GM23248 (cell line): ENCODE results near the gene VKORC1. TPM values are rescaled to one million over a fixed set of nuclear protein-coding genes. Genes with fewer than 3 reads are reported as not detected.
"Not testable (repeated sequence)": the region's sequence is repeated elsewhere in the genome, so short reads cannot be mapped to it uniquely, and the experiment has no call there.

Experiments
- DNase-seq: peaks from one replicate; pipeline ENCODE4 v3.0.0-alpha.2; 2015
- H2AFZ ChIP-seq: fragments of 200-600 bp; sonication (generic); 2 replicates; pipeline ENCODE4 v1.6.1; 2016; ENCODE audit warnings: antibody characterized with exemption
- H3F3A ChIP-seq: fragments of 200-600 bp; sonication (generic); 2 replicates; pipeline ENCODE4 v1.6.1; 2016; ENCODE audit warnings: mild to moderate bottlenecking, antibody characterized with exemption, mixed run types; ENCODE audit not compliant: insufficient read depth
- H3K27ac ChIP-seq: fragments of 200-600 bp; sonication (generic); 2 replicates; pipeline ENCODE4 v1.5.1; 2016; ENCODE audit warnings: mild to moderate bottlenecking
- H3K27me3 ChIP-seq: fragments of 200-600 bp; sonication (generic); replicated peaks from 2 replicates; pipeline ENCODE4 v1.6.1; 2016; ENCODE audit warnings: mild to moderate bottlenecking; ENCODE audit not compliant: insufficient read depth
- H3K36me3 ChIP-seq: fragments of 200-600 bp; sonication (generic); 2 replicates; pipeline ENCODE4 v1.6.1; 2016; ENCODE audit warnings: low read depth, mild to moderate bottlenecking
- H3K4me1 ChIP-seq: fragments of 200-600 bp; sonication (generic); 2 replicates; pipeline ENCODE4 v1.6.1; 2016; ENCODE audit warnings: mild to moderate bottlenecking; ENCODE audit not compliant: insufficient read depth
- H3K4me2 ChIP-seq: fragments of 200-600 bp; sonication (generic); one replicate; pipeline ENCODE4 v1.6.1; 2016; ENCODE audit warnings: mild to moderate bottlenecking; ENCODE audit not compliant: unreplicated experiment
- H3K4me3 ChIP-seq: fragments of 200-600 bp; sonication (generic); 2 replicates; pipeline ENCODE4 v1.5.1; 2016; ENCODE audit warnings: mild to moderate bottlenecking
- H3K79me2 ChIP-seq: fragments of 200-600 bp; sonication (generic); 2 replicates; pipeline ENCODE4 v1.6.1; 2016; ENCODE audit warnings: mild to moderate bottlenecking; ENCODE audit not compliant: insufficient read depth
- H3K9ac ChIP-seq: fragments of 200-600 bp; sonication (generic); 2 replicates; pipeline ENCODE4 v1.6.1; 2016; ENCODE audit warnings: mild to moderate bottlenecking
- H3K9me2 ChIP-seq: fragments of 200-600 bp; sonication (generic); 2 replicates; pipeline ENCODE4 v1.6.1; 2016; ENCODE audit warnings: mixed run types, mild to moderate bottlenecking, moderate library complexity; ENCODE audit not compliant: insufficient read depth
- H3K9me3 ChIP-seq: fragments of 200-600 bp; sonication (generic); one replicate; pipeline ENCODE4 v1.6.1; 2017; ENCODE audit warnings: low read depth
- H4K20me1 ChIP-seq: fragments of 200-600 bp; sonication (generic); 2 replicates; pipeline ENCODE4 v1.6.0; 2016; ENCODE audit not compliant: insufficient read depth
- EZH2 ChIP-seq: fragments of 200-600 bp; sonication (generic); IDR thresholded peaks from 2 replicates; pipeline ENCODE4 v1.6.1; 2018; ENCODE audit warnings: antibody characterized with exemption, mild to moderate bottlenecking; ENCODE audit not compliant: insufficient read depth, poor library complexity, severe bottlenecking
- EZH2phosphoT487 ChIP-seq: fragments of 200-600 bp; sonication (generic); IDR thresholded peaks from 2 replicates; pipeline ENCODE4 v1.6.1; 2018; ENCODE audit warnings: antibody characterized with exemption, moderate library complexity, mild to moderate bottlenecking, low read depth; ENCODE audit not compliant: insufficient read depth
- WGBS, 2 experiments: methylation state at CpG; one replicate each; pipeline ENCODE4 v1.1.6; 2015 to 2017; ENCODE audit warnings: low lambda C conversion rate in 2 of 2, low coverage in 1 of 2; ENCODE audit errors: missing lambda C conversion rate in 2 of 2; 5-methylcytosine and 5-hydroxymethylcytosine counted together
- in situ Hi-C: fragments of 300-500 bp; cut with MboI; formaldehyde crosslinking; loops from 2 replicates; pipeline ENCODE4 v1.15.0; 2020
- polyA plus RNA-seq: library from polyadenylated mRNA; unstranded; fragments of >200 nt; fragmentation: Nextera tagmentation; extraction: Ambion mirVana; gene quantifications from 2 replicates; pipeline ENCODE4 v1.2.1, GENCODE V29; 2016
- total RNA-seq: library from RNA; depleted of rRNA; stranded (reverse); fragments of >200 nt; shearing (Covaris generic); gene quantifications from 2 replicates; pipeline ENCODE4 v1.2.3, GENCODE V29; 2014

Gene VKORC1
- total and polyA plus RNA-seq, 2 experiments from 2014 or later, result 480 to 535 TPM

- peak overlapping the region; percentile 62 for H3K9ac ChIP-seq
- peaks cover 15% of the 10 kb centered on the region for H3K4me1 ChIP-seq
- no peak for TF ChIP-seq EZH2
- TF ChIP-seq EZH2phosphoT487, result no peak
- no peaks in the 10 kb centered on the region for H3K79me2 ChIP-seq
- peak overlapping the region; percentile 86 for H2AFZ ChIP-seq
- peak overlapping the region; percentile 83 for H3K27ac ChIP-seq
- DNase-seq, result peak; percentile 82
- H3K4me2 ChIP-seq, result peak overlapping the region; percentile 87
- no peaks in the 10 kb centered on the region for H3K9me3 ChIP-seq
- no peaks in the 10 kb centered on the region for H3K9me2 ChIP-seq
- H4K20me1 ChIP-seq, result no peaks in the 10 kb centered on the region
- 8 to 10% methylated on average over 10 of the region's 10 CpGs for WGBS, 2 experiments
- in situ Hi-C loops, result no loop called here
- H3K36me3 ChIP-seq, result no peaks in the 10 kb centered on the region
- 0 out of 2 replicates have a peak, but pooled peaks cover 9% of the 10 kb centered on the region for H3F3A ChIP-seq
- H3K4me3 ChIP-seq, result peak overlapping the region; percentile 75
- peaks cover 7% of the 10 kb centered on the region; the same call in 1 of the 2 replicates for H3K27me3 ChIP-seq
Measured at GRCh38 chr16:31141489-31142108, 47.0 kb upstream of the VKORC1 start.

GRCh38 chr16:31141071-31141469, 46.5 kb upstream of the VKORC1 start:
- H3K9me2 ChIP-seq, H2AFZ ChIP-seq, H3K9ac ChIP-seq, in situ Hi-C loops, H3K79me2 ChIP-seq, DNase-seq, H4K20me1 ChIP-seq, H3K4me3 ChIP-seq, H3F3A ChIP-seq, H3K9me3 ChIP-seq, H3K36me3 ChIP-seq, H3K27me3 ChIP-seq: not testable (repeated sequence)
- WGBS, 2 experiments, result 87 to 88% methylated on average over 9 of the region's 9 CpGs
- Histone ChIP-seq H3K4me1 (peaks cover 15% of the 10 kb centered on the region), H3K4me2 (peak overlapping the region; percentile 87), H3K27ac (peak overlapping the region; percentile 83)

- TF ChIP-seq EZH2 (no peak), EZH2phosphoT487 (no peak)
- Histone ChIP-seq H3K9me3 (no peaks in the 10 kb centered on the region), H3K4me2 (no peak overlapping the region), H3K4me1 (peaks cover 15% of the 10 kb centered on the region), H3K27me3 (no peaks in the 10 kb centered on the region), H3F3A (0 out of 2 replicates have a peak, but pooled peaks cover 9% of the 10 kb centered on the region), H3K9ac (no peak overlapping the region), H3K27ac (no peak overlapping the region), H3K9me2 (no peaks in the 10 kb centered on the region), H2AFZ (peak overlapping the region; percentile 56; the same call in 1 of the 2 replicates), H3K79me2 (no peaks in the 10 kb centered on the region), H3K36me3 (no peaks in the 10 kb centered on the region), H4K20me1 (no peaks in the 10 kb centered on the region), H3K4me3 (no peak overlapping the region)
- peak; percentile 60 for DNase-seq
- in situ Hi-C loops, result no loop called here
- WGBS, 2 experiments, result 56 to 60% methylated on average over 20 to 23 of the region's 27 CpGs
Measured at GRCh38 chr16:31138621-31139578, 44.3 kb upstream of the VKORC1 start.

- H4K20me1 ChIP-seq, H3K9ac ChIP-seq, H3K4me2 ChIP-seq, H3K27ac ChIP-seq, H3K79me2 ChIP-seq, H3K9me3 ChIP-seq, H3K4me3 ChIP-seq, in situ Hi-C loops, H3K27me3 ChIP-seq, H3K36me3 ChIP-seq, H2AFZ ChIP-seq, DNase-seq, H3K9me2 ChIP-seq, H3F3A ChIP-seq: not testable (repeated sequence)
- 87 to 88% methylated on average over 20 of the region's 20 CpGs for WGBS, 2 experiments
- peaks cover 15% of the 10 kb centered on the region for H3K4me1 ChIP-seq
Measured at GRCh38 chr16:31136822-31137499, 42.4 kb upstream of the VKORC1 start.
